Measurements from ENCODE around the gene CA10.

GRCh38 chr17:51730303-51731050 is 428.0 kb downstream of the CA10 start:
- TF ChIP-seq CTCF (IDR thresholded peaks at IDR 0.05) (no peak), POLR2AphosphoS5 (IDR thresholded peaks at IDR 0.05) (no peak)
